GM08714 (cell line): ENCODE data around the gene MXRA8.

Source experiments
- H3K4me3 ChIP-seq: fragments of 200-500 bp; sonication (Bioruptor generic); 2 replicates; pipeline ENCODE4 v1.5.1; 2014; ENCODE audit warnings: mild to moderate bottlenecking, low read length, inconsistent platforms
- ZNF274 ChIP-seq: IDR thresholded peaks from 2 replicates; pipeline ENCODE4 v1.6.1; 2012; ENCODE audit warnings: mild to moderate bottlenecking, low read depth, low read length

MXRA8 gene

GRCh38 chr1:1312450-1313314 lies 45.7 kb downstream of the MXRA8 start:
- no peak overlapping the region for H3K4me3 ChIP-seq
- TF ChIP-seq ZNF274 = no peak

DNA sequence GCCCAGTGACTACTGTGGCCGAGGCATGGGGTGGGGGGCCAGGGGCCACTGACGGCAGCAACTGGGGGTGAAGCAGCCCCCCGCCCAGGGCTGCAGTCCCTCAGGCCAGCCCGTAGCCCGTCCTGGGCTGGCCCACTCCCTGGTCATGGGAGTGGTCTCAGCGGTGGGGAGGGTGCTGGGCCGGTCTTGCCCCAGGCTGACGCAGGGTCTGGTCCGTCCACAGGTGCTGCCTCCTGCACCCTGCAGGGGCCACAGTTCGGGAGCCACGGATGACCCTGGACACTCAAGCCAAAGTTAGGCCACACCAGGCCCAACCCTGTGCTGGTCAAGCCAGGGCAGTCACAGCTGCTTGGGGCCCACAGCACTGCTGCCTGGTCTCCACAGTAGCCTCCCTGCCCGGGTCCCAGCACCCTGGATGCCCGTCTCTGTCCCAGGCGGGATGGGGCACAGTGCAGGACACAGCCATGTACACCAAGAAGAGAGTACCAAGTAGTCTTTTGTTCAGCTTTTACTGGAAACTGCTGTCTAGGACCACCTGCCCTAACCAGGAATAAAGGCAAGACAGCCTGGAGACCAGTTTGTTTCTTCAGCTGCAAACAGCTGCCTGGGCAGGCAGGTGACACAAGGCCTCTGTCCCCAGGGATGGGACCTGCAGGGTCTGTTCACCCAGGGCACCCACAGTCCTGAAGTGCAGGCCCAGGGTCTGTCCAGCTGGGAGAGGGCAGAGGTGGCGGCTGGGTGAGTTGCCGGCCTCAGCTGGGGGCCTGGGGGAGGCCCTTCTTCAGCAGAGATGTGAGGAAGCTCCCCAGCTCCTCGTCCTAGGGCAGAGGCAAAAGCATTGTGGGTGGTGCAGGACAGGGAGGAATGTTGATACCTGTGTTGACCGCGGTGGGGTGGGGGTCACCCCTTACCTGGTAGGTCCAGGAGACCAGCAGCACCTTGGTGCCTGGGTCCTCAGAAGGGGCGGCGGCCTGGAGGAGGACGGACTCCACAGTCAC lies 46.9 kb downstream of the MXRA8 start:
- H3K4me3 ChIP-seq = no peak overlapping the region
- TF ChIP-seq ZNF274 = no peak

GRCh38 chr1:1310476-1311053 lies 47.8 kb downstream of the MXRA8 start:
- TF ChIP-seq ZNF274 = no peak
- no peak overlapping the region for H3K4me3 ChIP-seq

GRCh38 chr1:1310109-1310385 lies 48.3 kb downstream of the MXRA8 start:
- no peak for TF ChIP-seq ZNF274
- H3K4me3 ChIP-seq = no peak overlapping the region

DNA sequence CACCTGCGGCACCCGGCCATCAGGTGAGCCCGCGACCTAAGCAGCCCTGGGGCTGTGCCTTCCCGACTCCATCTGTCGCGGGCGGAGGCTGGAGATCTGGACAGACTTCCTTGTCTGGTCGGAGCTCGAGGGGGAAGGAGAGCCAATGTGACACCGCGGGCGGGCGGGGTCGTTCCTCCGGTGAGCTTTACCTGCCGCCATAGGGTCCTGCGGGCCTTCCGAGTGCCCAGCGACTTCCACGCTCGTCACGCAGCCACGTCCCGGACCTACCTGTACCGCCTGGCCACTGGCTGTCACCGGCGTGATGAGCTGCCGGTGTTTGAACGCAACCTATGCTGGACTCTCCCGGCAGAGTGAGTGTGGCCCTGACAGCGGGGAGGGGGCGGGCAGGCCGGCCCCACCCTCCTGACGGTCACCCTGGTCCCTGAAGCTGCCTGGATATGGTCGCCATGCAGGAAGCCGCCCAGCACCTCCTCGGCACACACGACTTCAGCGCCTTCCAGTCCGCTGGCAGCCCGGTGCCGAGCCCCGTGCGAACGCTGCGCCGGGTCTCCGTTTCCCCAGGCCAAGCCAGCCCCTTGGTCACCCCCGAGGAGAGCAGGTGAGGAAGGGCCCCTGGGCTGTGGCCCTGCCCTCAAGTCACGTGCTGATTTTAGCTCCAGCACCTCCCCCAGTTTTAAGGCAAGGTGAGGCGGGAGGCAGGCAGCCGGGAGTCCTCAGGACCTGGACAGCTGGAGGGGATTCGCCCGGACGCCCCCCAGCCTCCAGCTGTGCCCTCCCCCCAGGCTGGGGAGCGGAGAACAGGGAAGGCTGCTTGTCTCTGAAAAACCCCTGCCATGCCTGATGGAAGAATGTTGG lies 48.9 kb downstream of the MXRA8 start:
- peak overlapping the region; percentile 75 for H3K4me3 ChIP-seq
- TF ChIP-seq ZNF274 = no peak

- H3K4me3 ChIP-seq = peak overlapping the region; percentile 75
- no peak for TF ChIP-seq ZNF274
Measured at GRCh38 chr1:1308756-1309250, 49.6 kb downstream of the MXRA8 start.

DNA sequence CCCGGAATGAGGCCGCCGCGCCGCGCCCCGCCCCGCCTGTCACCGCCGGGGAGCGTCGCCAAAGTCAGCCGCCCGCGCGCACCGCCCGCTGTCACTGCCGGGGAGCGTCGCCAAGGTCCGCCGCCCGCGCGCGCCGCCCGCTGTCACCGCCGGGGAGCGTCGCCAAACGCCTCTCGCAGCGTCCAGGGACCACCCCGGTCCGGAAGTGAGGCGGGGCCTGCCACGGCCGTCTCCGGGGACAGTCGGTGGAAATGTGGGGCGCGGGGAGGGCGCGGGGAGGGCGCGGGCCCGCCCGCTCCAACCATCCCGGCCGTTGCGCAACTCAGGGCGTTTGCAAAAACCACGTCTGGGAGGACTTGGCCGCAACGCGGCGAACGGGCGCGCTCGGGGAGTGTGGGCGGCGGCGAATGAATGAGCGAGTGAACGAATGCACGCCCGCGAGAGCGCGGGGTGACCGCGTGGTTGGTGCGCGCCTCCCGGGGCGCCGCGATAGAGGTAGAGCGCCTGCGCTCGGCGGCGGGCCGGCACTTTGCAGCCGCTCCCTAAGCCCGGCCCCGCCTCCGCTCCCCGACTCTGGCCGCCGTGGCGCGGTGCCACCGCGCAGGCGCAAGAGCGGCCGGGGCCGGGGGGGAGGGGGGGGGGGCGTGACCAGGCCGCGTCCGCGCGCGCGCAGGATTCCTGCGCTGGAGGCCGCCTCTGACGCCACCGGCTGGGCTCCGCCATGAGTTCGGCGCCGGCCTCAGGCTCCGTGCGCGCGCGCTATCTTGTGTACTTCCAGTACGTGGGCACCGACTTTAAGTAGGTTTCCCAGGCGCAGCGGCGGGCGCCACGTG lies 50.2 kb downstream of the MXRA8 start, which contains the start of the genes ACAP3 and PUSL1:
TSS of gene ACAP3 (minus strand) at position 8 of the 833 bp plus-strand sequence. CDS start 115 bp downstream, outside the sequence.
TSS of gene PUSL1 (plus strand) at position 675 of the 833 bp plus-strand sequence. CDS start at position 722, 47 bp downstream.
- TF ChIP-seq ZNF274 = no peak
- peak within 1 kb of the TSS; percentile 81 for H3K4me3 ChIP-seq

DNA sequence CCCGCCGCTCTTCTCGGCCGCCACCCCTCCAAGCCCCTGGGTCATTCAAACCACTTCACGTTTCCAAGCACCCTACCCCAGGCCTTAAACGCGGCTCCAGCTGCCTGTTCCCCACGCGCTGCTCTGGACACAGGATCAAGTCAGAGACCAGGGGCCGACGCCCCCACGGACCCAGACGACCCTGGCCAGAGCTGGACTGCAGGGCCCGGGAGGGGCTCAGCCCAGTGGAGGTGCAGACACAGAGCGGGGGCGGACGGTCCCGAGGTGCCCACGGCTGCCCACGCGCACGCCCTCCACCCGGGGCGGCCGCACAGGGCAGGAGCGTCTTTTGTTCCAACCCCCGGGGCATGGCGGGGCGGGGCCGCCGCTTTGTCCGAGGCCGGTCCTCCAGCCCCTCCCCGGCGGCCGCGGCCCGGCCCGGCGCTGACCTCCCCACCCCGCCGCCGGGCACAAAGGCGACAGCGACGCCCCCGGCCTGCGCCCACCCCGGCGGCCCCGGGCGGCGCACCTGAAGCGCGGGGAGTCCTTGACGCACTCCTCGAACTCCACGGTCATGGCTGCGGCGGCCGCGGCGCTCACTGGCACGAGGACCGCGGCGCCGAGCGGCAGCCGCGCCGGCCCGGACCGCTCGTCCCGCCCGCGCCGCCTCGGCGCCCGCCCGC lies 51.0 kb downstream of the MXRA8 start:
- no peak for TF ChIP-seq ZNF274
- peak overlapping the region; percentile 81 for H3K4me3 ChIP-seq

DNA sequence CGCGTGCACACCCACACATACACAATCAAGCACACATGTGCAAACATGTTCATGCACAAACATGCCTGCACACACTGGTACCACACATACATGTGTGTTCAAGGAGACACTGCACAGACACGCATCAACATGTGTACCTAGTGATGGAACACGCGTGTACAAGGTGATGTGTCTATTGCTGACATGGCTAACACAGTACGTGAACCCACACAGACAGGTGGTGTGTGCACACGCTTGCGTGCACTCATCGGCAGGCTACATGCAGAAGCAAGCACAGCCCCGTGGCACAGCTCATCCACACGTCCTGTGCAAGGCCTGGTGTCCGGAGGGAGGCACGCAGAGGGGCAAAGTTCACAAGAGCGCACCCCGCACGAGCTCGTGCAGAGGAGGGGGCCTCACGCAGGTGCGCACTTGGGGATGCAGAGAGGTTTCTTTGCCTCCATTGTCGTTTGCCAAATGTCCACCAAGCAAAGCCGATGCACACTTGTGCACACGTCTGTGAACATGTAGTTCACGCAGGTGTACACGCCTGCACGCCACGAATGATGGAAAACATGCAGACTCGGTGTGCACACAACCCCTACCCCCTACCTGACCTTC lies 51.6 kb downstream of the MXRA8 start:
- TF ChIP-seq ZNF274 = no peak
- H3K4me3 ChIP-seq = peak overlapping the region; percentile 81

DNA sequence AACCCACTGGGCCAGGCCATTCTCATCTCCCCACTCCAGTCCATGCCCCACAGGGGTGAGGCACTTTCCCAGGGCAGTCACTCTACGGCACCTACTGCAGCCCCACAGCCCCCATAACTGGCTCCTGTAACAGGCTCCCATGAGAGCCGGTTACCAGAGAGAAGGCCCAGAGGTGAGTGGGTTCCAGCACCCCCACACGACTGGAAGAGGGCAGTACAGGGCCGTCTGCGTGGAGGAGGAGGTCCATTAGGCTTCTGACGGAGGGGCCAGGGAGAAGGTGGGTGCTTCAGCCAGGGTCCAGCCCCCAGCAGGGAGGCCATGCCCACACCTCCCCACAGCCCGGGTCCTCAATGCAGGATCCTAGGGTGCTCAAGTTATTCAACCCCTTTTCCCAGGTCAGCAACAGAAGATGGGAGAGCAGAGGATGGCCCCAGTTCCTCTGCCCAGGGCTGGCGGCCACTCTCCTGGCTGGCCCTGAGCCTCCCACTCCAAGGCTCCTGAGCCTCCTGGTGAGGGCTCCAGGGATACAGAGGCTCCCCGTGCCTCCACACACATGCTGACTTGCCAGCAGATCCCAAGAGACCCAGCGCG lies 52.2 kb downstream of the MXRA8 start:
- TF ChIP-seq ZNF274 = no peak
- peak overlapping the region; percentile 81; the same call in 1 of the 2 replicates for H3K4me3 ChIP-seq
